ENCODE results near the gene MIER2. TPM values are rescaled to one million over a fixed set of nuclear protein-coding genes. Genes with fewer than 3 reads are reported as not detected.

Gene MIER2
- total RNA-seq, 1 experiment from 2014 or later, result not detected

- H3K36me3 ChIP-seq (ENCODE audit: low read depth, low read length), result no peaks in the 10 kb centered on the region
- no peaks in the 10 kb centered on the region for H3K27me3 ChIP-seq (ENCODE audit: low read length)
- H3K4me1 ChIP-seq (ENCODE audit: insufficient read depth, low read length), result 0 out of 2 replicates have a peak, but pooled peaks cover 3% of the 10 kb centered on the region
- H3K27ac ChIP-seq (ENCODE audit: low read length), result no peak overlapping the region
- no TSS peak for BruUV-seq (replicated peaks)
- H3K9ac ChIP-seq (ENCODE audit: low read length), result no peak overlapping the region
- intact Hi-C loops (cut with micrococcal nuclease), result no loop called here
- no peaks in the 10 kb centered on the region for H3F3A ChIP-seq (ENCODE audit: low read length, unreplicated experiment)
- no peak for ATAC-seq
- no peaks in the 10 kb centered on the region for H3K9me2 ChIP-seq (replicated peaks; ENCODE audit: low read length)
- no peak for TF ChIP-seq CTCF (conservative IDR thresholded peaks at IDR 0.05; ENCODE audit: low read depth, low read length)
- no peak overlapping the region for H3K4me3 ChIP-seq (ENCODE audit: low read length)
- no peak overlapping the region for H2AFZ ChIP-seq (ENCODE audit: low read length)
- H3K79me2 ChIP-seq (ENCODE audit: low read length), result no peaks in the 10 kb centered on the region
- CTCF ChIA-PET, result no interaction called here
- no peaks in the 10 kb centered on the region for H4K20me1 ChIP-seq (ENCODE audit: low read length)
- no peak for DNase-seq
- no peak overlapping the region for H3K4me2 ChIP-seq (ENCODE audit: low read length)
- no peaks in the 10 kb centered on the region for H3K9me3 ChIP-seq (ENCODE audit: low read length)
- POLR2A ChIA-PET (ENCODE audit: unreplicated experiment), result no interaction called here
Observed at GRCh38 chr19:379796-380195, 35.2 kb upstream of the MIER2 start.

- no peaks in the 10 kb centered on the region for H3K79me2 ChIP-seq (ENCODE audit: low read length)
- no peak for DNase-seq
- no peaks in the 10 kb centered on the region for H3K9me3 ChIP-seq (ENCODE audit: low read length)
- no peak overlapping the region for H3K4me3 ChIP-seq (ENCODE audit: low read length)
- BruUV-seq (replicated peaks), result no TSS peak
- no peak overlapping the region for H3K4me2 ChIP-seq (ENCODE audit: low read length)
- H3K4me1 ChIP-seq (ENCODE audit: insufficient read depth, low read length), result 0 out of 2 replicates have a peak, but pooled peaks cover 3% of the 10 kb centered on the region
- H2AFZ ChIP-seq (ENCODE audit: low read length), result no peak overlapping the region
- TF ChIP-seq CTCF (conservative IDR thresholded peaks at IDR 0.05; ENCODE audit: low read depth, low read length) (no peak), EZH2phosphoT487 (IDR thresholded peaks at IDR 0.05; ENCODE audit: borderline replicate concordance, low read length) (no peak), EZH2 (IDR thresholded peaks at IDR 0.05; ENCODE audit: low read length, unreplicated experiment) (no peak)
- no peaks in the 10 kb centered on the region for H3K9me2 ChIP-seq (replicated peaks; ENCODE audit: low read length)
- no peak for ATAC-seq
- intact Hi-C loops (cut with micrococcal nuclease), result no loop called here
- 0 out of 2 replicates have a peak, but pooled peaks cover 4% of the 10 kb centered on the region for H3K27me3 ChIP-seq (ENCODE audit: low read length)
- H3K36me3 ChIP-seq (ENCODE audit: low read depth, low read length), result no peaks in the 10 kb centered on the region
- ChIA-PET CTCF (no interaction called here), POLR2A (ENCODE audit: unreplicated experiment) (no interaction called here)
- H3F3A ChIP-seq (ENCODE audit: low read length, unreplicated experiment), result no peaks in the 10 kb centered on the region
- H3K27ac ChIP-seq (ENCODE audit: low read length), result no peak overlapping the region
- no peaks in the 10 kb centered on the region for H4K20me1 ChIP-seq (ENCODE audit: low read length)
- no peak overlapping the region for H3K9ac ChIP-seq (ENCODE audit: low read length)
Observed at GRCh38 chr19:378706-379105, 34.1 kb upstream of the MIER2 start.

GRCh38 chr19:377801-378581 lies 33.4 kb upstream of the MIER2 start:
- ATAC-seq, result 0 out of 2 replicates have a peak, but pooled peaks have one; percentile 42
- DNase-seq, result no peak
- TF ChIP-seq CTCF (conservative IDR thresholded peaks at IDR 0.05; ENCODE audit: low read depth, low read length), result no peak
- TF ChIP-seq EZH2phosphoT487 (IDR thresholded peaks at IDR 0.05; ENCODE audit: borderline replicate concordance, low read length), result no peak
- TF ChIP-seq EZH2 (IDR thresholded peaks at IDR 0.05; ENCODE audit: low read length, unreplicated experiment), result no peak

More at GRCh38 chr19:377801-378581, 33.4 kb upstream of the MIER2 start:
- Histone ChIP-seq H3K4me3 (ENCODE audit: low read length) (no peak overlapping the region), H3F3A (ENCODE audit: low read length, unreplicated experiment) (no peaks in the 10 kb centered on the region), H3K79me2 (ENCODE audit: low read length) (no peaks in the 10 kb centered on the region), H3K27ac (ENCODE audit: low read length) (no peak overlapping the region), H3K4me2 (ENCODE audit: low read length) (no peak overlapping the region), H3K9me2 (replicated peaks; ENCODE audit: low read length) (no peaks in the 10 kb centered on the region), H3K9ac (ENCODE audit: low read length) (no peak overlapping the region), H3K36me3 (ENCODE audit: low read depth, low read length) (no peaks in the 10 kb centered on the region), H2AFZ (ENCODE audit: low read length) (no peak overlapping the region; the same call in 1 of the 2 replicates), H4K20me1 (ENCODE audit: low read length) (no peaks in the 10 kb centered on the region), H3K4me1 (ENCODE audit: insufficient read depth, low read length) (0 out of 2 replicates have a peak, but pooled peaks cover 3% of the 10 kb centered on the region), H3K27me3 (ENCODE audit: low read length) (0 out of 2 replicates have a peak, but pooled peaks cover 8% of the 10 kb centered on the region), H3K9me3 (ENCODE audit: low read length) (no peaks in the 10 kb centered on the region)
- ChIA-PET CTCF (no interaction called here), POLR2A (ENCODE audit: unreplicated experiment) (no interaction called here)
- no TSS peak for BruUV-seq (replicated peaks)
- intact Hi-C loops (cut with micrococcal nuclease), result no loop called here
